Activated T-helper 1 cell treated with anti-CD3 and anti-CD28 coated beads, Interleukin-2, amount 50 U/mL, for 16 hours (primary cell): ENCODE results near the gene RSKR.
"Not testable (repeated sequence)": the region's sequence is repeated elsewhere in the genome, so short reads cannot be mapped to it uniquely, and the experiment has no call there.

Experiments
- DNase-seq, 2 donors: peaks; one replicate each; pipeline ENCODE4 v3.0.0-alpha.2; 2020; ENCODE audit warnings: low read depth in 1 of 2, low spot score in 1 of 2

Gene RSKR

GRCh38 chr17:28623696-28624095, 9.7 kb upstream of the RSKR start:
- no peak for DNase-seq

- DNase-seq, result no peak
Observed at GRCh38 chr17:28622186-28622585, 8.2 kb upstream of the RSKR start.

DNA sequence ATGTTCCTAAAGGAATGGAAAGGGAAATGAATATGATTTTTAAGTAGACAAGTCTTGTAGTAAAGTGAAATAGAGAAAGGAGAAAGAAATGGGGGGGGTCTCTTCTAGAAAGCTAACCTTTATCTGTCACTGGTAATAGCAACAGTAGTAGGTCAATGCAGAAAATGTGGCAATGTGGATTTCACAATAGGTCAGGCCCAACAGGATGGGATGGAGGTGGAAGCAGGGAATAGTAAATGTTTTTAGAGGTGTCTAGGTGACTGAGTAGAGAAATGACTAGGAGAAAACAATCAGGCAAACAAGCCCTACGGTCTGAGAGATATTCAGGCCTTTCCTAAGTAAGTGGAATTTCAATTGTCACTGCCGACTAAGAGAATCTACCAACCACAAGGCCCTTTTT, 6.0 kb upstream of the RSKR start:
- no peak for DNase-seq

GRCh38 chr17:28618464-28618863, 4.5 kb upstream of the RSKR start:
- DNase-seq, result no peak

DNA sequence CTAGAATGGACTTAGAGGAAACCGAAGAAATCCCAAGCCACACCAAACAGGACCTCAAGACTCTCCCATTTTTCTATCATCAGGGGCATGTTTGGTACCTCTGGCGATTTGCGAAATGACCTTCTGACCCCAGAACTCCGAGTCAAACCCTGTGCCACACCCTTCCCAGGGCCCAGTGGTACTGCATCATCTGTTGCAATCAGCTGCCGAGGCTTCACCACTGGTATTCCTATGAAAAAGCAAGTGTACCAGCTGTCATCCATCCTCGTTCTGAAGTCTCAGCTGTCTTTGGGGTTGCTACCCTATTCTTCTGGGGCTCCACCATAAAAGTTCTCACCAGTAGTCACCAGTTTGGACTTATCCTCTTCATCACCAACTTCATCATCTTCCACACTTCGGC, 2.3 kb upstream of the RSKR start:
- DNase-seq, result no peak

- DNase-seq, result no peak
Observed at GRCh38 chr17:28615260-28615940, 1.4 kb upstream of the RSKR start.

DNA sequence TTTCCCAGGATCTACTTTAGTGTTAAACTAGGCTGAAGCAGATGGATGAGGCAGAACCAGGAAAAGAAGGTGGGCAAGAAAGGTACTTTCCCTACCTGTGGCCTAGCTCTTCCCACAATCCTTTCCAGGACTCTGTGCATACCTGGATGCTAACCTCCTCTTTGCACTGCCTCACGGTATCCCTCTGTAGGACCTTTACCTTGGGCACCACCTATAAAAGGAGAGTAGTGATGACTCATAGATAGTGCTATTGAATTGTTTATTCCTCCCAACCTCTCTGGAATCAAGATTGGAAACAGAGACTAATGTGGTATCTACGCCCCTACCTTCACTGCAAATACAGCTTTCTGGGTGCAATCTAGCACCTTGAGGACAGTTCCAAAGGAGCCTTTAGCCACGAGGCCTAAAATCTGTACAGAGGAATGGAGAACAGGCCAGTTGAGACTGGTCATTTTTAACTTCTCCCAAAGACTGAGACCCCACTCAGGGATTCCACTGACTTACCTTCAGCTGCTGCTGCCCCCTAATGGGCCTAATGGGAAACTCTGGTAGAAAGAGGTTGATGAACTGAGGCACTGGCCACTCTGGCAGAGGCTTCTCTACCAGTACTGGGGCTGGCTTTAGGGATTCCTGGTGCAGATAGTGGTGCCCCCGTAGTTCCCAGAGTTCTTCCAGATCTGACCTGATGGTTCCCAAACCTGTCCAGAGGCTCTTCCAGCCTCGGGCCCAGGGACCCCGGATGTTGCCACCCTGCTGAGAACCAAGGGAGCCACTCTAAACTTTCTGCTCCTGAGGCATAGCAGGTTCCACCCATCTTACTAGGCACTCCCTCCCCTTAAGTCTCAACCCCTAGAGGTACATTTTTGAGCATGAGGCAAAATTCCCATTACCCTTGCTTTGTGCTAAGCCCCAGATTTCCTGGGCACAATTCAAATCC, 781 bp downstream of the RSKR start:
- DNase-seq, result no peak

GRCh38 chr17:28612531-28612930, 1.5 kb downstream of the RSKR start:
- DNase-seq, result no peak

GRCh38 chr17:28610376-28610775, 3.6 kb downstream of the RSKR start:
- no peak for DNase-seq

GRCh38 chr17:28604031-28604430, 10.0 kb downstream of the RSKR start:
- not testable (repeated sequence) for DNase-seq

- peak; percentile 13 to 41 for DNase-seq
Observed at GRCh38 chr17:28599311-28600184, 14.4 kb downstream of the RSKR start.

- peak; percentile 88 to 94 for DNase-seq
Observed at GRCh38 chr17:28598799-28599310, 15.1 kb downstream of the RSKR start, which contains the start of gene SPAG5. Gene SPAG5 (minus strand): TSS chr17:28599025. CDS start chr17:28598946, 79 bp downstream.

- no peak for DNase-seq
Observed at GRCh38 chr17:28598389-28598788, 15.6 kb downstream of the RSKR start.

- no peak for DNase-seq
Observed at GRCh38 chr17:28597606-28598383, 16.2 kb downstream of the RSKR start.

GRCh38 chr17:28592260-28592659, 21.7 kb downstream of the RSKR start:
- DNase-seq, result no peak

DNA sequence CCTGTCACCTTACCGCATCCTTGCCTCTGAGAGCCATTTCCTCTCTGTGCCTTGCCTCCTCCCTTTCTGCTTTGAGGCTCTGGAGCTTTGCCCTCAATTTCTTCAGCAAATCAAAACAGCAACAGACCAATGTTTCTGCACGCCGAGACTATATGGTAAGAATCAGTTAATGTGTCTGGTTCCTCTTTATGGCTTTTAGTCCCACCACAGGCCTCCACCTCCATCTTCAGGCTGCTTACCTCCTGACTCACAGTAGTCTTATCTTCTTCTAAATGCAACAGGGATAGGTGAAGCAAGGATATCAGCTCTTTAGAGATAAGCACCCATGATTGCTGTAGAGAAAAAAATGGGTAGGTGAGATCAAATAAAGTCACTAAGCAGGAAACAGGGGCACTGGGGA, 28.1 kb downstream of the RSKR start:
- no peak for DNase-seq

DNA sequence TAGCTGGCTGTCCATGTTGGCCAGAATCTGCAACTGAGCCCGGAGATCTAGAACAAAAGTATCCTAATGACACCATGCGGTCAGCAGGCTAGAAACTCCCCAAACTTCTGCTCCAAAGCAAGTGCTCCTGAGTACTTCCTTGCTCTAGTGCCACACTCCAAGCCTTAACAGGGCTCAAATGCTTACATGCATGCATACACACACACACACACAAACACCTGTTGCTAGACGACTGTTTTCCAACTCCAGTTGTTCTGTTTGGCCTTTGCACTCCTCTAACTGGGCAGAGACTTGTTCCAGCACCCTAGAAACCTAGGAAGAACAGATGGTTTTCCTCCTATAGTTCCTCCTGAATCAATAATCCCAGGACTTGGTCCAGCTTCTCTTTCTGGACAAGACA, 29.6 kb downstream of the RSKR start:
- DNase-seq, result no peak

- no peak for DNase-seq
Observed at GRCh38 chr17:28582513-28582912, 31.5 kb downstream of the RSKR start.

DNA sequence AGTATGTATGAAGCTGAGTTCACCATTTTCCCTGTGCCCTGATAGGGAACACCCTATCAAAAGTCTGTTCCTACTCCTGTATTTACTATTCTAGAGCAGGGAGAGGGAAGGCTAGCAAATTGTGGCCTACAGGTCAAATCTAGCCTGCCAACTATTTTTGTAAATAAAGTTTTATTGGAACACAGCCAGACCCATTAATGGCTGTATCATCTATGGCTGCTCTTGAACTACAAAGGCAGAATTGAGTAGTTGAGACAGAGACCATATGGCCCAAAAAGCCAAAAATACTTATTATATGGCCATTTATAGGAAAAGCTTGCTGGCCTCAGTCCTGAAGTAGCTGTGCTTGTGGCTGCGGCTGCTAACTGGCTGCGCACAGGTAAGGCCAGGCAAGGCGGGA, 33.0 kb downstream of the RSKR start:
- DNase-seq, result no peak

DNA sequence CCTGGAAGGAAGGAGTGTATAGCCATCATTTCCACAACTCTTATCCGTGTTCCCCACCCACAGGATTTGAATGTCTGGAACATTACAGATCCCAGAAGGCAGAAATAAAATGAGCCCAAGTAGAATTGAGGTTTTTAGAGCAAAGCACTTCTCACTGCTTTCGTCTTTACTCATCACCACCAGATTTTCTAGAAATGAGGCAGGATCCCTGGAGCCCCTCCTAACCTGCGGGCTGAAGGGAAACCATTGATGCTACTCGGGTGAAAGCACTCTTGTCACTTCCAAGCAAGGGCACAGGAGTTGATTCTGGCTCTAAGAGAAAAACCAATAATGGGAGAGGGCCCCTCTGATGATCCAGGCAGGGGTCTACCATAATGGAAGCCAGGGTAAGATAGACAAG, 34.5 kb downstream of the RSKR start:
- no peak for DNase-seq
